NCI-H146 (cell line): ENCODE data around the gene CMTM4.

ENCODE experiments used
- DNase-seq: peaks from one replicate; lab custom pipeline; 2025; lab: John Stamatoyannopoulos, UW

The CMTM4 gene

GRCh38 chr16:66696669-66697630, at the start of gene CMTM4:
TSS of gene CMTM4 (minus strand) at chr16:66696743. CDS start at chr16:66696525, 218 bp downstream.
- DNase-seq, result peak; percentile 77

GRCh38 chr16:66746048-66746447, 49.5 kb upstream of the CMTM4 start:
- DNase-seq, result no peak

- DNase-seq, result no peak
Observed at GRCh38 chr16:66741950-66742808, 45.6 kb upstream of the CMTM4 start.

- DNase-seq, result peak; percentile 2
Observed at GRCh38 chr16:66741169-66741900, 44.8 kb upstream of the CMTM4 start.

GRCh38 chr16:66740533-66740932, 44.0 kb upstream of the CMTM4 start:
- DNase-seq, result no peak

GRCh38 chr16:66740010-66740409, 43.5 kb upstream of the CMTM4 start:
- DNase-seq, result peak; percentile 1

GRCh38 chr16:66735891-66736290, 39.3 kb upstream of the CMTM4 start:
- DNase-seq, result no peak

- no peak for DNase-seq
Observed at GRCh38 chr16:66731101-66731500, 34.6 kb upstream of the CMTM4 start.

GRCh38 chr16:66728804-66729203, 32.3 kb upstream of the CMTM4 start:
- DNase-seq, result no peak

- DNase-seq, result peak; percentile 49
Observed at GRCh38 chr16:66728117-66728787, 31.7 kb upstream of the CMTM4 start.

GRCh38 chr16:66720766-66721165, 24.2 kb upstream of the CMTM4 start:
- no peak for DNase-seq

GRCh38 chr16:66719246-66719645, 22.7 kb upstream of the CMTM4 start:
- no peak for DNase-seq

- no peak for DNase-seq
Observed at GRCh38 chr16:66717776-66718175, 21.2 kb upstream of the CMTM4 start.

GRCh38 chr16:66717112-66717675, 20.7 kb upstream of the CMTM4 start:
- no peak for DNase-seq

- DNase-seq, result peak; percentile 51
Observed at GRCh38 chr16:66714654-66715307, 18.2 kb upstream of the CMTM4 start.

- DNase-seq, result no peak
Observed at GRCh38 chr16:66714062-66714461, 17.5 kb upstream of the CMTM4 start.

- DNase-seq, result no peak
Observed at GRCh38 chr16:66713076-66713475, 16.5 kb upstream of the CMTM4 start.

- no peak for DNase-seq
Observed at GRCh38 chr16:66712512-66712911, 16.0 kb upstream of the CMTM4 start.

- DNase-seq, result no peak
Observed at GRCh38 chr16:66711581-66711980, 15.0 kb upstream of the CMTM4 start.

GRCh38 chr16:66706506-66706880, 9.9 kb upstream of the CMTM4 start:
- DNase-seq, result no peak
